GM23338 (cell line): Measurements from ENCODE around the gene SLAMF9.

Experiments used
- CTCF ChIP-seq, 2 experiments: fragments of 200-600 bp in 1 of 2; sonication (generic) in 1 of 2; conservative IDR thresholded peaks; 2 replicates each; pipeline versions ENCODE4 v1.5.1 to v1.6.1; 2016 to 2017; ENCODE audit warnings: antibody characterized with exemption in 2 of 2, low read depth in 2 of 2, mild to moderate bottlenecking in 2 of 2, moderate library complexity in 1 of 2
- EZH2phosphoT487 ChIP-seq: fragments of 200-600 bp; sonication (generic); IDR thresholded peaks from one replicate; pipeline ENCODE4 v1.8.1; 2018; ENCODE audit warnings: antibody characterized with exemption; ENCODE audit not compliant: unreplicated experiment
- JUNB ChIP-seq: IDR thresholded peaks from one replicate; pipeline ENCODE4 v1.6.1; 2016; ENCODE audit warnings: antibody characterized with exemption; ENCODE audit not compliant: unreplicated experiment
- REST ChIP-seq: IDR thresholded peaks from one replicate; pipeline ENCODE4 v1.6.1; 2018; ENCODE audit warnings: antibody characterized with exemption; ENCODE audit not compliant: unreplicated experiment
- ZNF331 ChIP-seq: fragments of 250-450 bp; sonication (Bioruptor Pico); IDR thresholded peaks from 2 replicates; pipeline ENCODE4 v1.5.0; 2020; ENCODE audit warnings: low read depth, mild to moderate bottlenecking, moderate library complexity

GRCh38 chr1:159924025-159924790, 29.8 kb downstream of the SLAMF9 start:
- TF ChIP-seq JUNB (no peak), CTCF (conservative IDR thresholded peaks at IDR 0.05; ENCODE audit: low read depth in 2 of 2) (no peak), EZH2phosphoT487 (no peak), REST (no peak), ZNF331 (CRISPR knock-in tag) (no peak)
